Measurements from ENCODE around the gene TNS1.

- no peak for TF ChIP-seq EZH2phosphoT487 (IDR thresholded peaks at IDR 0.05; ENCODE audit: borderline replicate concordance, low read length)
- TF ChIP-seq EZH2 (IDR thresholded peaks at IDR 0.05; ENCODE audit: low read length, unreplicated experiment): no peak
- TF ChIP-seq CTCF (conservative IDR thresholded peaks at IDR 0.05; ENCODE audit: low read depth, low read length): no peak
Measured at GRCh38 chr2:218030409-218031195, 27.8 kb upstream of the TNS1 start.
